ENCODE data around the gene ASCC3. TPM values are rescaled to one million over a fixed set of nuclear protein-coding genes. Genes with fewer than 3 reads are reported as not detected.
A peak's percentile ranks its signal among the peaks of the same experiment; 100 is the strongest.

ASCC3 gene
- total and polyA plus RNA-seq, 2 experiments from 2014 or later = 92.9 to 129 TPM

GRCh38 chr6:100458841-100459591 is 422.1 kb downstream of the ASCC3 start:
- Histone ChIP-seq H3K9me2 (ENCODE audit: insufficient read depth) (no peaks in the 10 kb centered on the region), H3K79me2 (replicated peaks; ENCODE audit: insufficient read depth) (no peaks in the 10 kb centered on the region), H4K20me1 (replicated peaks; ENCODE audit: insufficient read depth) (peaks cover 47% of the 10 kb centered on the region), H3F3A (replicated peaks; ENCODE audit: low read depth) (peaks cover 29% of the 10 kb centered on the region; the same call in 1 of the 2 replicates), H3K4me2 (peak overlapping the region; percentile 89), H3K27me3 (ENCODE audit: insufficient read depth) (peaks cover 100% of the 10 kb centered on the region), H3K4me3 (peak overlapping the region; percentile 55), H3K27ac (ENCODE audit: low read depth) (no peak overlapping the region), H3K36me3 (ENCODE audit: insufficient read depth) (no peaks in the 10 kb centered on the region), H2AFZ (peak overlapping the region; percentile 87; the same call in 1 of the 2 replicates), H3K4me1 (ENCODE audit: insufficient read depth) (peaks cover 81% of the 10 kb centered on the region)
- peaks cover 37% of the 10 kb centered on the region for H3K27me3 Mint-ChIP-seq (ENCODE audit: insufficient read depth, low read depth, poor library complexity)
- peaks cover 70% of the 10 kb centered on the region for H3K4me1 Mint-ChIP-seq
- H3K36me3 Mint-ChIP-seq (ENCODE audit: low read depth) = no peaks in the 10 kb centered on the region
- H3K27ac Mint-ChIP-seq = no peak overlapping the region
- no peak for DNase-seq (ENCODE audit: low spot score)
- no peak for ATAC-seq
- H3K4me3 Mint-ChIP-seq = peak overlapping the region; percentile 74
- no peaks in the 10 kb centered on the region; the same call in 2 of the 3 replicates for H3K9me3 Mint-ChIP-seq
- peak; percentile 1 for TF ChIP-seq EZH2phosphoT487 (IDR thresholded peaks at IDR 0.05; ENCODE audit: unreplicated experiment)
- no peak for TF ChIP-seq ETS1 (IDR thresholded peaks at IDR 0.05)
- TF ChIP-seq CTCF (conservative IDR thresholded peaks at IDR 0.05; ENCODE audit: low read depth in 2 of 2) = no peak
- no peak for TF ChIP-seq CREB1 (CRISPR knock-in tag; IDR thresholded peaks at IDR 0.05; ENCODE audit: low read depth)
- no peak for TF ChIP-seq JUNB (IDR thresholded peaks at IDR 0.05; ENCODE audit: unreplicated experiment)
- no peak for TF ChIP-seq STAT1 (IDR thresholded peaks at IDR 0.05; ENCODE audit: unreplicated experiment)
- TF ChIP-seq EZH2 (IDR thresholded peaks at IDR 0.05; ENCODE audit: low read depth, unreplicated experiment) = peak; percentile 88
- no peak for TF ChIP-seq REST (IDR thresholded peaks at IDR 0.05; ENCODE audit: unreplicated experiment)
- TF ChIP-seq POLR2AphosphoS5 (IDR thresholded peaks at IDR 0.05; ENCODE audit: low read depth) = no peak
- TF ChIP-seq ZNF331 (CRISPR knock-in tag; IDR thresholded peaks at IDR 0.05; ENCODE audit: low read depth) = no peak
- no peak for TF ChIP-seq NANOG (IDR thresholded peaks at IDR 0.05; ENCODE audit: borderline replicate concordance)
- no peak for TF ChIP-seq ZNF114 (CRISPR knock-in tag; IDR thresholded peaks at IDR 0.05)

Measured in GM23338 (cell line).